ENCODE results near the gene TULP3. TPM values are rescaled to one million over a fixed set of nuclear protein-coding genes. Genes with fewer than 3 reads are reported as not detected.

Gene TULP3
- total RNA-seq, 2 experiments from 2014 or later: 8.4 to 8.8 TPM

DNA sequence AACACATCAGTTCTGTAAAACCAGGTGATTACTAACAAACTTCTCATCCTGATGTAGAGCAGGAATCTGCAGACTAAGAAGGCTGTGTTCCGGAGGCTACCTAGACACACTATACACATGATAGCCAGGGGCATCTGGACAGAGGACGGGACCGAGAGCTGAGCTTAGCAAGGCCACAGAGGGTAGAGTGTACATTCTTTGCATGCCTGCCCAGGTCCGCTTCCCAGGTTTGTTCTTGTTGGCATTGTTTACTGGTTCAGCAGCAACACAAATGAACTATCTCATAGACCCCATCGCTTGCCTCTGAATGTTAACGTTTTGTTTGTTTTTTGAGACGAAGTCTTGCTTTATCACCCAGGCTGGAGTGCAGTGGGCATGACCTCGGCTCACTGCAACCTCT, 50.8 kb downstream of the TULP3 start:
- Mint-ChIP-seq H3K4me1 (peaks cover 4% of the 10 kb centered on the region), H3K4me3 (no peak overlapping the region), H3K27me3 (no peaks in the 10 kb centered on the region), H3K27ac (no peak overlapping the region), H3K36me3 (ENCODE audit: low read depth) (no peaks in the 10 kb centered on the region), H3K9me3 (no peaks in the 10 kb centered on the region)
- ChIA-PET POLR2A (no interaction called here), CTCF (no interaction called here)
- DNase-seq: no peak

DNA sequence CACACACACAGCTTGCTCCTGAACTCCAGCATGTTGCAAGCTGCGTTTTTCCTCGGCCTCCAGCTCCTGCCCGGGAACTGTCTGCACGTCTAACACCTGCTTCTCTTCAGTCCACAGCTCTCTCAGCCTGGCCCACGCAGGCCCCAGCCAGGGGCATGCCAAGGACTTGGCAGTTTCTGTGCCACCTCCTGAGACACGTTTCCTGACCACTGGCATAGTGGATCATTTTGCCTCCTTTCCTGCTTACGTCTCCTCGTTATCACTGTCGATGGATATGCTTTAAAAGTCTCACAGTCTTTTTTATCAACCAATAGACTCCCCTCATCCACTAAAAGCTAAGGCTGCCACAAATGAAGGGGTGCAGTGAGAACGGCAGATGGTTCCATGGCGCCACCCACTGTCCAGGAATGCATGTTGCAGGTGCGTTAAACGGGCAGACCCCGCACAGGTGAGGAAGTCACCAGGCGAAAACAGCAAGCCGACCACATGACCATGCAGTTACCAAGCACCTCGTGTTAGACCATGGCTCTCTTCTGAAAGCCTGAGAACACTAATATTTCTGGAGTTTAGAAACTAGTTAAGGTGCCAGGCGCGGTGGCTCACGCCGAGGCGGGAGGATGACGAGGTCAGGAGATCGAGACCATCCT, 53.8 kb downstream of the TULP3 start:
- H3K27ac Mint-ChIP-seq: no peak overlapping the region
- CTCF ChIA-PET: interaction anchor here (0.7 to 2.4 kb wide), 9 partner anchors 54 to 484 kb away, joined by 3 to 20 read pairs (median 4); partner anchors contain the start of gene TULP3
- H3K4me3 Mint-ChIP-seq: no peak overlapping the region
- H3K36me3 Mint-ChIP-seq (ENCODE audit: low read depth): no peaks in the 10 kb centered on the region
- POLR2A ChIA-PET: interaction anchor here (0.8 kb wide), 1 partner anchor 13 kb away, joined by 3 read pairs; no protein-coding TSS in a partner anchor
- H3K4me1 Mint-ChIP-seq: peaks cover 4% of the 10 kb centered on the region
- peaks cover 4% of the 10 kb centered on the region for H3K27me3 Mint-ChIP-seq
- peak; percentile 65 for DNase-seq
- H3K9me3 Mint-ChIP-seq: no peaks in the 10 kb centered on the region

DNA sequence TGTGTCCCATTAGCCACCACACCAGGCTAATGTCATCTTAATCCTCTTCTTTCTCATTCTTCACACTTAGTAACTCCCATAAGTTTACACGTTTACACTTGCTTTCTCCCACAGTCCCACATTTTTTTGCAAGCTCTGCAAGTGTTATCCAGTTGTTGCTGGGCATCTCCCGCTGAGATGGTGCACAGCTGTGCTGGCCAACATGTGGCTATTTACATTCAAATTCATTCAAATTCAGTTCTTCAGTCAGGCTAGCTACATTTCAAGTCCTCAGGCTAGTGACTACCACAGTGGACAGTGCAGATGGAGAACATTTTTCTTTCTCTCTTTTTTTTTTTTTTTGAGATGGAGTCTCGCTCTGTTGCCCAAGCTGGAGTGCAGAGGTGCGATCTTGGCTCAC, 58.7 kb downstream of the TULP3 start:
- ChIA-PET CTCF (interaction anchor here (1.8 kb wide), 1 partner anchor 10 kb away, joined by 6 read pairs; no protein-coding TSS in a partner anchor), POLR2A (no interaction called here)
- no peak overlapping the region for H3K4me3 Mint-ChIP-seq
- no peak overlapping the region for H3K27ac Mint-ChIP-seq
- no peaks in the 10 kb centered on the region for H3K36me3 Mint-ChIP-seq (ENCODE audit: low read depth)
- DNase-seq: no peak
- peaks cover 4% of the 10 kb centered on the region for H3K4me1 Mint-ChIP-seq
- H3K9me3 Mint-ChIP-seq: no peaks in the 10 kb centered on the region
- peaks cover 11% of the 10 kb centered on the region for H3K27me3 Mint-ChIP-seq

- DNase-seq: no peak
- peaks cover 18% of the 10 kb centered on the region for H3K4me1 Mint-ChIP-seq
- CTCF ChIA-PET: no interaction called here
- POLR2A ChIA-PET: no interaction called here
- H3K27me3 Mint-ChIP-seq: peaks cover 41% of the 10 kb centered on the region
- peaks cover 3% of the 10 kb centered on the region for H3K36me3 Mint-ChIP-seq (ENCODE audit: low read depth)
- H3K4me3 Mint-ChIP-seq: no peak overlapping the region
- no peaks in the 10 kb centered on the region for H3K9me3 Mint-ChIP-seq
- no peak overlapping the region for H3K27ac Mint-ChIP-seq
Measured at GRCh38 chr12:2955888-2956287, 65.2 kb downstream of the TULP3 start.

GRCh38 chr12:2957816-2958431, 67.2 kb downstream of the TULP3 start:
- CTCF ChIA-PET: no interaction called here

GRCh38 chr12:2958432-2959191, 67.9 kb downstream of the TULP3 start:
- no peaks in the 10 kb centered on the region for H3K9me3 Mint-ChIP-seq
- H3K27me3 Mint-ChIP-seq: peaks cover 54% of the 10 kb centered on the region
- peaks cover 3% of the 10 kb centered on the region for H3K36me3 Mint-ChIP-seq (ENCODE audit: low read depth)
- DNase-seq: no peak
- peaks cover 19% of the 10 kb centered on the region for H3K4me1 Mint-ChIP-seq
- POLR2A ChIA-PET: no interaction called here
- no peak overlapping the region for H3K27ac Mint-ChIP-seq
- CTCF ChIA-PET: no interaction called here
- peak overlapping the region; percentile 75 for H3K4me3 Mint-ChIP-seq

More at GRCh38 chr12:2957816-2958431, 67.2 kb downstream of the TULP3 start:
- Mint-ChIP-seq H3K9me3 (no peaks in the 10 kb centered on the region), H3K4me3 (peak overlapping the region; percentile 75), H3K27me3 (peaks cover 49% of the 10 kb centered on the region), H3K4me1 (peaks cover 19% of the 10 kb centered on the region), H3K36me3 (ENCODE audit: low read depth) (peaks cover 3% of the 10 kb centered on the region), H3K27ac (no peak overlapping the region)
- POLR2A ChIA-PET: interaction anchor here (1.0 kb wide), 1 partner anchor 14 kb away, joined by 3 read pairs; no protein-coding TSS in a partner anchor
- DNase-seq: no peak

- H3K36me3 Mint-ChIP-seq (ENCODE audit: low read depth): peaks cover 3% of the 10 kb centered on the region
- no peak within 1 kb of the TSS for H3K27ac Mint-ChIP-seq
- peak within 1 kb of the TSS; percentile 75 for H3K4me3 Mint-ChIP-seq
- CTCF ChIA-PET: no interaction called here
- H3K27me3 Mint-ChIP-seq: peaks cover 54% of the 10 kb centered on the region
- no peaks in the 10 kb centered on the region for H3K9me3 Mint-ChIP-seq
- peaks cover 19% of the 10 kb centered on the region for H3K4me1 Mint-ChIP-seq
- POLR2A ChIA-PET: no interaction called here
- no peak for DNase-seq
Measured at GRCh38 chr12:2959192-2959504, 68.5 kb downstream of the TULP3 start, which contains the start of gene TEAD4. TEAD4 (plus strand) TSS chr12:2959397.

GRCh38 chr12:2959505-2960389, 69.1 kb downstream of the TULP3 start:
- peaks cover 54% of the 10 kb centered on the region for H3K27me3 Mint-ChIP-seq
- peaks cover 19% of the 10 kb centered on the region for H3K4me1 Mint-ChIP-seq
- no peak overlapping the region for H3K27ac Mint-ChIP-seq
- peaks cover 3% of the 10 kb centered on the region for H3K36me3 Mint-ChIP-seq (ENCODE audit: low read depth)
- peak overlapping the region; percentile 50 for H3K4me3 Mint-ChIP-seq
- ChIA-PET POLR2A (no interaction called here), CTCF (no interaction called here)
- no peaks in the 10 kb centered on the region for H3K9me3 Mint-ChIP-seq
- no peak for DNase-seq

DNA sequence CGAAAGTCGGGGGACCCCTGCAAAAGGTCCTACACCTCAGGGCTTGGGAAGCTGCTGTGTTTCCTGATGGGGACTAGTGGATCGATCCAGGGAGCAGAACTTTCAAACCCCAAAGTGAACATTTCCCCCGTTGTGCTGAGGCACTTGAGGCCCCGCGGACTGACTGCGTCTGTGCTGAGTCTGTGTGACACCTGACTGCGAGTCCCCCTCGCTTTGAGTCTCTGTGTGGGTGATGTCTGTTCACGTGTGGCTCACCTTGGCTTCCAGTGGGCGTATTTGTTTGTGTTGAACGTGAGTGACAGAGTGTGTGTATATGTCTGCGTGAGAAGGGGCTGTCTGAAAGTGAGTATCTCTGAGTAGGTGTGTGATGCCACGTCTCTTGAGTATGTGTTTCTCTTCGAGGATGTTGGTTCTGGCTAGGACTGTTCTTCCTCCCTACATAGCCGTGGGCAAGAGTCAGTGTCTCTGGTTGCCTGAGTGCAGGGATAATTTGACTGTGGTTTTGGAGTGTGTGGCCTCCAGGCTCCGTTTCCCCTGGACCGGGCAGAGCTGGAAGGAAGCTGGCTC, 69.8 kb downstream of the TULP3 start:
- Mint-ChIP-seq H3K27ac (no peak overlapping the region), H3K36me3 (ENCODE audit: low read depth) (peaks cover 3% of the 10 kb centered on the region), H3K4me3 (peak overlapping the region; percentile 22), H3K27me3 (peaks cover 54% of the 10 kb centered on the region), H3K9me3 (no peaks in the 10 kb centered on the region), H3K4me1 (peaks cover 19% of the 10 kb centered on the region)
- ChIA-PET POLR2A (interaction anchor here (0.6 kb wide), 1 partner anchor 1049 kb away, joined by 3 read pairs; no protein-coding TSS in a partner anchor), CTCF (no interaction called here)
- DNase-seq: no peak

GRCh38 chr12:2960996-2961616, 70.4 kb downstream of the TULP3 start:
- no peak for DNase-seq
- ChIA-PET POLR2A (interaction anchor here (0.6 kb wide), 1 partner anchor 1050 kb away, joined by 3 read pairs; no protein-coding TSS in a partner anchor), CTCF (no interaction called here)
- Mint-ChIP-seq H3K4me1 (peaks cover 19% of the 10 kb centered on the region), H3K36me3 (ENCODE audit: low read depth) (peaks cover 3% of the 10 kb centered on the region), H3K27me3 (peaks cover 55% of the 10 kb centered on the region), H3K27ac (no peak overlapping the region), H3K9me3 (no peaks in the 10 kb centered on the region), H3K4me3 (peak overlapping the region; percentile 22)

- peaks cover 19% of the 10 kb centered on the region for H3K4me1 Mint-ChIP-seq
- no peak overlapping the region for H3K27ac Mint-ChIP-seq
Measured at GRCh38 chr12:2961705-2962104, 71.0 kb downstream of the TULP3 start.

GRCh38 chr12:2963154-2963759, 72.6 kb downstream of the TULP3 start:
- Mint-ChIP-seq H3K27ac (no peak overlapping the region), H3K4me1 (peaks cover 19% of the 10 kb centered on the region), H3K27me3 (peaks cover 38% of the 10 kb centered on the region), H3K9me3 (no peaks in the 10 kb centered on the region), H3K36me3 (ENCODE audit: low read depth) (peaks cover 3% of the 10 kb centered on the region), H3K4me3 (no peak overlapping the region)
- CTCF ChIA-PET: no interaction called here
- no peak for DNase-seq
- POLR2A ChIA-PET: no interaction called here

More at GRCh38 chr12:2961705-2962104, 71.0 kb downstream of the TULP3 start:
- POLR2A ChIA-PET: no interaction called here
- Mint-ChIP-seq H3K36me3 (ENCODE audit: low read depth) (peaks cover 3% of the 10 kb centered on the region), H3K9me3 (no peaks in the 10 kb centered on the region), H3K27me3 (peaks cover 51% of the 10 kb centered on the region), H3K4me3 (no peak overlapping the region)
- DNase-seq: no peak
- CTCF ChIA-PET: no interaction called here

Data from activated CD4-positive, alpha-beta memory T cell treated with anti-CD3 and anti-CD28 coated beads, Interleukin-2, amount 10 ng/mL, durations not matched to agents 7 days and 5 days (primary cell).